Measurements from ENCODE around the gene CPNE7.

CPNE7 gene

GRCh38 chr16:89641458-89642119 is 66.0 kb downstream of the CPNE7 start:
- no peaks in the 10 kb centered on the region for H3K36me3 ChIP-seq (ENCODE audit: insufficient read depth)
- peaks cover 23% of the 10 kb centered on the region for H3K4me1 ChIP-seq (ENCODE audit: low read depth, poor library complexity, severe bottlenecking)
- no peak for TF ChIP-seq CTCF (conservative IDR thresholded peaks at IDR 0.05; ENCODE audit: low read depth, low read length)
- no peaks in the 10 kb centered on the region for H4K20me1 ChIP-seq (ENCODE audit: insufficient read depth)
- H3K4me3 ChIP-seq (IDR thresholded peaks at IDR 0.05; ENCODE audit: insufficient read depth, low read depth, low read length): no peak overlapping the region
- H3K79me2 ChIP-seq (ENCODE audit: insufficient read depth, low read depth): no peaks in the 10 kb centered on the region
- H3K27me3 ChIP-seq (ENCODE audit: insufficient read depth, low read depth): peaks cover 21% of the 10 kb centered on the region
- H2AFZ ChIP-seq (ENCODE audit: low read depth): no peak overlapping the region
- H3K27ac ChIP-seq: no peak overlapping the region
- H3K9ac ChIP-seq: no peak overlapping the region
- peak overlapping the region; percentile 51 for H3K4me2 ChIP-seq

GRCh38 chr16:89642574-89642973 is 67.0 kb downstream of the CPNE7 start:
- Histone ChIP-seq H3K36me3 (ENCODE audit: insufficient read depth) (no peaks in the 10 kb centered on the region), H3K9ac (no peak overlapping the region), H3K27me3 (ENCODE audit: insufficient read depth, low read depth) (peaks cover 13% of the 10 kb centered on the region), H3K4me1 (ENCODE audit: low read depth, poor library complexity, severe bottlenecking) (peaks cover 23% of the 10 kb centered on the region), H3K4me2 (no peak overlapping the region), H3K27ac (no peak overlapping the region), H3K4me3 (IDR thresholded peaks at IDR 0.05; ENCODE audit: insufficient read depth, low read depth, low read length) (no peak overlapping the region), H3K79me2 (ENCODE audit: insufficient read depth, low read depth) (no peaks in the 10 kb centered on the region), H4K20me1 (ENCODE audit: insufficient read depth) (no peaks in the 10 kb centered on the region), H2AFZ (ENCODE audit: low read depth) (no peak overlapping the region)
- no peak for TF ChIP-seq CTCF (conservative IDR thresholded peaks at IDR 0.05; ENCODE audit: low read depth, low read length)

GRCh38 chr16:89643769-89644300 is 68.3 kb downstream of the CPNE7 start:
- no peaks in the 10 kb centered on the region for H4K20me1 ChIP-seq (ENCODE audit: insufficient read depth)
- H3K27ac ChIP-seq: no peak overlapping the region
- peaks cover 23% of the 10 kb centered on the region for H3K4me1 ChIP-seq (ENCODE audit: low read depth, poor library complexity, severe bottlenecking)
- H2AFZ ChIP-seq (ENCODE audit: low read depth): no peak overlapping the region
- TF ChIP-seq CTCF (conservative IDR thresholded peaks at IDR 0.05; ENCODE audit: low read depth, low read length): no peak
- H3K27me3 ChIP-seq (ENCODE audit: insufficient read depth, low read depth): peaks cover 9% of the 10 kb centered on the region
- no peaks in the 10 kb centered on the region for H3K79me2 ChIP-seq (ENCODE audit: insufficient read depth, low read depth)
- H3K4me3 ChIP-seq (IDR thresholded peaks at IDR 0.05; ENCODE audit: insufficient read depth, low read depth, low read length): no peak overlapping the region
- H3K4me2 ChIP-seq: no peak overlapping the region
- no peaks in the 10 kb centered on the region for H3K36me3 ChIP-seq (ENCODE audit: insufficient read depth)
- no peak overlapping the region for H3K9ac ChIP-seq

- Histone ChIP-seq H3K9ac (no peak overlapping the region), H3K79me2 (ENCODE audit: insufficient read depth, low read depth) (no peaks in the 10 kb centered on the region), H3K4me1 (ENCODE audit: low read depth, poor library complexity, severe bottlenecking) (peaks cover 17% of the 10 kb centered on the region), H2AFZ (ENCODE audit: low read depth) (no peak overlapping the region), H3K4me2 (no peak overlapping the region), H3K27me3 (ENCODE audit: insufficient read depth, low read depth) (peaks cover 9% of the 10 kb centered on the region), H4K20me1 (ENCODE audit: insufficient read depth) (no peaks in the 10 kb centered on the region), H3K4me3 (IDR thresholded peaks at IDR 0.05; ENCODE audit: insufficient read depth, low read depth, low read length) (no peak overlapping the region), H3K27ac (no peak overlapping the region), H3K36me3 (ENCODE audit: insufficient read depth) (no peaks in the 10 kb centered on the region)
- TF ChIP-seq CTCF (conservative IDR thresholded peaks at IDR 0.05; ENCODE audit: low read depth, low read length): no peak
Observed at GRCh38 chr16:89645122-89645521, 69.6 kb downstream of the CPNE7 start.
